K562 (cell line): Measurements from ENCODE around the gene CABLES1. TPM values are rescaled to one million over a fixed set of nuclear protein-coding genes. Genes with fewer than 3 reads are reported as not detected.

Source experiments
- ARHGAP35 ChIP-seq: fragments of 450-650 bp; IDR thresholded peaks from 2 replicates; pipeline ENCODE4 v1.6.1; 2018; ENCODE audit not compliant: partially characterized antibody
- ARID1B ChIP-seq: fragments of 450-650 bp; IDR thresholded peaks from 2 replicates; pipeline ENCODE4 v1.6.1; 2016; ENCODE audit warnings: antibody characterized with exemption, mild to moderate bottlenecking, inconsistent platforms
- CEBPG ChIP-seq, 3 experiments: fragments of 200-800 bp in 1 of 3; sonication (Bioruptor generic) in 1 of 3; sonication (generic) in 1 of 3; formaldehyde crosslinking in 1 of 3; IDR thresholded peaks in 2 of 3; conservative IDR thresholded peaks in 1 of 3; 2 replicates each; pipeline versions ENCODE4 v1.6.1 to v1.8.0; 2016 to 2022; ENCODE audit warnings: missing compliant biosample characterization in 2 of 3, missing genetic modification characterization in 2 of 3, mild to moderate bottlenecking in 1 of 3, missing genetic modification reagents in 1 of 3
- COPS2 ChIP-seq: fragments of 450-650 bp; conservative IDR thresholded peaks from 2 replicates; pipeline ENCODE4 v1.6.1; 2016; ENCODE audit warnings: mild to moderate bottlenecking, moderate library complexity
- JUN ChIP-seq, 2 experiments: sonication (generic) in 1 of 2; formaldehyde crosslinking in 1 of 2; IDR thresholded peaks; 2 replicates each; pipeline versions ENCODE4 v1.6.1 to v1.8.0; 2012 to 2022; ENCODE audit warnings: borderline replicate concordance in 2 of 2, mild to moderate bottlenecking in 2 of 2, improper control_type of control experiment in 1 of 2, low read depth in 1 of 2, low read length in 1 of 2, missing genetic modification reagents in 1 of 2
- MCM3 ChIP-seq: fragments of 450-650 bp; IDR thresholded peaks from 2 replicates; pipeline ENCODE4 v1.6.1; 2016
- NFXL1 ChIP-seq: fragments of 450-650 bp; formaldehyde crosslinking; IDR thresholded peaks from 2 replicates; pipeline ENCODE4 v1.4.0; 2021; ENCODE audit warnings: mild to moderate bottlenecking
- NR3C1 ChIP-seq: sonication (generic); formaldehyde crosslinking; IDR thresholded peaks from 2 replicates; pipeline ENCODE4 v1.8.1; 2022; ENCODE audit warnings: missing genetic modification reagents
- RAD21 ChIP-seq, 2 experiments: fragments of 250-450 bp in 1 of 2; fragments of 450-650 bp in 1 of 2; sonication (Bioruptor Pico) in 1 of 2; formaldehyde crosslinking in 1 of 2; IDR thresholded peaks in 1 of 2; conservative IDR thresholded peaks in 1 of 2; 2 replicates each; pipeline versions ENCODE4 v1.4.0 to v1.8.0; 2020 to 2022; ENCODE audit warnings: mild to moderate bottlenecking in 2 of 2, moderate library complexity in 1 of 2
- RBM22 ChIP-seq: fragments of 200-400 bp; formaldehyde crosslinking; IDR thresholded peaks from 2 replicates; pipeline ENCODE4 v1.6.1; 2018; ENCODE audit warnings: low read length, low read depth; ENCODE audit not compliant: poor library complexity, severe bottlenecking
- SRSF3 ChIP-seq: fragments of 200-400 bp; formaldehyde crosslinking; IDR thresholded peaks from 2 replicates; pipeline ENCODE4 v1.6.1; 2016; ENCODE audit warnings: mild to moderate bottlenecking, low read length, moderate library complexity; ENCODE audit not compliant: insufficient read depth
- TCF3 ChIP-seq: sonication (generic); formaldehyde crosslinking; IDR thresholded peaks from 2 replicates; pipeline ENCODE4 v1.4.0; 2020; ENCODE audit warnings: mild to moderate bottlenecking, missing genetic modification reagents
- TGIF2 ChIP-seq: sonication (generic); formaldehyde crosslinking; IDR thresholded peaks from 2 replicates; pipeline ENCODE4 v1.8.1; 2022; ENCODE audit warnings: mild to moderate bottlenecking, missing genetic modification reagents, moderate library complexity
- ZNF134 ChIP-seq: fragments of 250-450 bp; sonication (Bioruptor Pico); conservative IDR thresholded peaks from 2 replicates; pipeline ENCODE4 v1.4.0; 2020
- polyA plus RNA-seq, 8 experiments: library from polyadenylated mRNA; depleted of rRNA in 4 of 8; stranded (reverse) in 5 of 8; unstranded in 3 of 8; fragments of >200 nt; fragmentation: Nextera tagmentation in 2 of 8; fragmentation: Illumina TruSeq in 1 of 8; extraction: Ambion mirVana in 2 of 8; extraction: Trizol in 1 of 8; gene quantifications; 2 replicates each; pipeline versions ENCODE4 v1.2.1 to v1.2.3, GENCODE V29; 2011 to 2014; ENCODE audit warnings: inconsistent platforms in 1 of 8, missing spikeins in 1 of 8
- total RNA-seq, 7 experiments: library from RNA; depleted of rRNA in 6 of 7; stranded (reverse); fragments of >200 nt in 6 of 7; fragmentation: Illumina TruSeq in 2 of 7; extraction: Trizol in 2 of 7; gene quantifications; 2 replicates each; pipeline versions ENCODE4 v1.2.1 to v1.2.3, GENCODE V29; 2011 to 2021; ENCODE audit warnings: low replicate concordance in 1 of 7
- TF ChIP-seq, protein P1 (sequence below): fragments of 250-450 bp; sonication (Bioruptor Pico); IDR thresholded peaks from 2 replicates; pipeline ENCODE4 v1.5.0; 2020; ENCODE audit warnings: mild to moderate bottlenecking, borderline replicate concordance
- TF ChIP-seq, protein P2 (sequence below): fragments of 450-650 bp; IDR thresholded peaks from 2 replicates; pipeline ENCODE4 v1.6.1; 2016; ENCODE audit warnings: mild to moderate bottlenecking
- TF ChIP-seq, protein P3 (sequence below): fragments of 250-450 bp; sonication (Bioruptor Pico); IDR thresholded peaks from 2 replicates; pipeline ENCODE4 v1.5.1; 2021; ENCODE audit warnings: mild to moderate bottlenecking

Gene CABLES1
- total and polyA plus RNA-seq, 9 of the 15 experiments (the other 6 are each of a cell fraction or from before 2014, with no cell fraction given) = 0.04 to 0.10 (median 0.06) TPM; not detected in 3

DNA sequence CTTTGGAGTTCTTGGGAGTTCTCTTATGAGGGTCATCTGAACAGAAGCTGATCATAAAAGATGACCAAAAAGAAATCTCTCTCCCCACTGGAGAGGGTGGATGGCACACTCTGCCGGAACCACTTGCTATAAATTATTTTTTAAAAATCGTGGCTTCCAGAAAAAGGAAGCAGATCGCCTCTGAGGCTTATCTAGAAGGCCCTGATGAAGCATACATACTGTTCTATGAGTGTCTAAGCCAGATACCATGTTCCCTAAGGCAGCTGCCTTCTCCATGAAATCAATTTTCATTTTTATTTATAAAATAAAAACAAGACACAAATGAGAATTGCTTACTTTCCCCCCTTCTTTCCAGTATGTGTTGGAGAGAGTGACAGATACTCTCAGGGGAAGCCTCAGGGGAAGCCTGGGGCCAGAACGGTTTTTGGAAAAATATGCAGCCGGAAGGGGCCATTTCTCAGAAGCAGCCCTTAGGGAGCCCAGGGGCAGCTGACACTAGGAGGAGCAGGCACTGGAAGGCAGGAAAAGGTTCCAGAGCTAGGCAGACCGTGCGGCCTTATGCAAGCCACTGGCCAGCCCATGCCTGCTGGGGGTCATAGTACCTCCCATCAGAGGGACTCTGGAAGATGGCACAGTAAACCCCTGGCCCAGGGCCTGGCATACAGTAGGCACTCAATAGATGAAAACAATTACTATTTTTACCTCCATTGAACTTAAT is 130.6 kb downstream of the CABLES1 start (continued):
- TF ChIP-seq, protein P1, sequence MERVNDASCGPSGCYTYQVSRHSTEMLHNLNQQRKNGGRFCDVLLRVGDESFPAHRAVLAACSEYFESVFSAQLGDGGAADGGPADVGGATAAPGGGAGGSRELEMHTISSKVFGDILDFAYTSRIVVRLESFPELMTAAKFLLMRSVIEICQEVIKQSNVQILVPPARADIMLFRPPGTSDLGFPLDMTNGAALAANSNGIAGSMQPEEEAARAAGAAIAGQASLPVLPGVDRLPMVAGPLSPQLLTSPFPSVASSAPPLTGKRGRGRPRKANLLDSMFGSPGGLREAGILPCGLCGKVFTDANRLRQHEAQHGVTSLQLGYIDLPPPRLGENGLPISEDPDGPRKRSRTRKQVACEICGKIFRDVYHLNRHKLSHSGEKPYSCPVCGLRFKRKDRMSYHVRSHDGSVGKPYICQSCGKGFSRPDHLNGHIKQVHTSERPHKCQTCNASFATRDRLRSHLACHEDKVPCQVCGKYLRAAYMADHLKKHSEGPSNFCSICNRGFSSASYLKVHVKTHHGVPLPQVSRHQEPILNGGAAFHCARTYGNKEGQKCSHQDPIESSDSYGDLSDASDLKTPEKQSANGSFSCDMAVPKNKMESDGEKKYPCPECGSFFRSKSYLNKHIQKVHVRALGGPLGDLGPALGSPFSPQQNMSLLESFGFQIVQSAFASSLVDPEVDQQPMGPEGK (CRISPR knock-in tag) = no peak
- no peak for TF ChIP-seq RBM22
- no peak for TF ChIP-seq ARHGAP35
- TF ChIP-seq CEBPG (CRISPR knock-in tag; IDR thresholded peaks at IDR 0.05) = no peak
- TF ChIP-seq CEBPG (tag; conservative IDR thresholded peaks at IDR 0.05 in 1 of 2, IDR thresholded peaks at IDR 0.05 in 1 of 2) = no peak
- TF ChIP-seq, protein P2, sequence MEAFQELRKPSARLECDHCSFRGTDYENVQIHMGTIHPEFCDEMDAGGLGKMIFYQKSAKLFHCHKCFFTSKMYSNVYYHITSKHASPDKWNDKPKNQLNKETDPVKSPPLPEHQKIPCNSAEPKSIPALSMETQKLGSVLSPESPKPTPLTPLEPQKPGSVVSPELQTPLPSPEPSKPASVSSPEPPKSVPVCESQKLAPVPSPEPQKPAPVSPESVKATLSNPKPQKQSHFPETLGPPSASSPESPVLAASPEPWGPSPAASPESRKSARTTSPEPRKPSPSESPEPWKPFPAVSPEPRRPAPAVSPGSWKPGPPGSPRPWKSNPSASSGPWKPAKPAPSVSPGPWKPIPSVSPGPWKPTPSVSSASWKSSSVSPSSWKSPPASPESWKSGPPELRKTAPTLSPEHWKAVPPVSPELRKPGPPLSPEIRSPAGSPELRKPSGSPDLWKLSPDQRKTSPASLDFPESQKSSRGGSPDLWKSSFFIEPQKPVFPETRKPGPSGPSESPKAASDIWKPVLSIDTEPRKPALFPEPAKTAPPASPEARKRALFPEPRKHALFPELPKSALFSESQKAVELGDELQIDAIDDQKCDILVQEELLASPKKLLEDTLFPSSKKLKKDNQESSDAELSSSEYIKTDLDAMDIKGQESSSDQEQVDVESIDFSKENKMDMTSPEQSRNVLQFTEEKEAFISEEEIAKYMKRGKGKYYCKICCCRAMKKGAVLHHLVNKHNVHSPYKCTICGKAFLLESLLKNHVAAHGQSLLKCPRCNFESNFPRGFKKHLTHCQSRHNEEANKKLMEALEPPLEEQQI = no peak
- TF ChIP-seq NR3C1 (CRISPR knock-in tag) = no peak
- TF ChIP-seq MCM3 = no peak
- TF ChIP-seq ZNF134 = no peak
- no peak for TF ChIP-seq NFXL1 (CRISPR knock-in tag)
- TF ChIP-seq RAD21 (CRISPR knock-in tag; conservative IDR thresholded peaks at IDR 0.05 in 1 of 2, IDR thresholded peaks at IDR 0.05 in 1 of 2) = peak in 1 of 2 experiments; percentile 29; a peak in 1 of 4 replicates
- no peak for TF ChIP-seq SRSF3
- TF ChIP-seq TGIF2 (CRISPR knock-in tag) = no peak
- TF ChIP-seq TCF3 (CRISPR knock-in tag) = peak; percentile 78
- TF ChIP-seq ARID1B = peak; percentile 66
- no peak for TF ChIP-seq COPS2
- no peak for TF ChIP-seq JUN (IDR thresholded peaks at IDR 0.05; ENCODE audit: borderline replicate concordance, low read depth, low read length)
- no peak for TF ChIP-seq JUN (CRISPR knock-in tag; IDR thresholded peaks at IDR 0.05; ENCODE audit: borderline replicate concordance)
- TF ChIP-seq, protein P3, sequence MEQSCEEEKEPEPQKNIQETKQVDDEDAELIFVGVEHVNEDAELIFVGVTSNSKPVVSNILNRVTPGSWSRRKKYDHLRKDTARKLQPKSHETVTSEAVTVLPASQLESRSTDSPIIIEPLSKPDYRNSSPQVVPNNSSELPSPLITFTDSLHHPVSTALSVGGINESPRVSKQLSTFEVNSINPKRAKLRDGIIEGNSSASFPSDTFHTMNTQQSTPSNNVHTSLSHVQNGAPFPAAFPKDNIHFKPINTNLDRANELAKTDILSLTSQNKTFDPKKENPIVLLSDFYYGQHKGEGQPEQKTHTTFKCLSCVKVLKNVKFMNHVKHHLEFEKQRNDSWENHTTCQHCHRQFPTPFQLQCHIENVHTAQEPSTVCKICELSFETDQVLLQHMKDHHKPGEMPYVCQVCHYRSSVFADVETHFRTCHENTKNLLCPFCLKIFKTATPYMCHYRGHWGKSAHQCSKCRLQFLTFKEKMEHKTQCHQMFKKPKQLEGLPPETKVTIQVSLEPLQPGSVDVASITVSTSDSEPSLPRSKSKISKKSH = no peak
- TF ChIP-seq, all 486 proteins: peak for 19
